ENCODE data around the gene ZNF101. TPM values are rescaled to one million over a fixed set of nuclear protein-coding genes. Genes with fewer than 3 reads are reported as not detected.

The ZNF101 gene
- total and polyA plus RNA-seq, 9 of the 15 experiments (the other 6 are each of a cell fraction or from before 2014, with no cell fraction given) = 9.6 to 20.3 (median 12.4) TPM

DNA sequence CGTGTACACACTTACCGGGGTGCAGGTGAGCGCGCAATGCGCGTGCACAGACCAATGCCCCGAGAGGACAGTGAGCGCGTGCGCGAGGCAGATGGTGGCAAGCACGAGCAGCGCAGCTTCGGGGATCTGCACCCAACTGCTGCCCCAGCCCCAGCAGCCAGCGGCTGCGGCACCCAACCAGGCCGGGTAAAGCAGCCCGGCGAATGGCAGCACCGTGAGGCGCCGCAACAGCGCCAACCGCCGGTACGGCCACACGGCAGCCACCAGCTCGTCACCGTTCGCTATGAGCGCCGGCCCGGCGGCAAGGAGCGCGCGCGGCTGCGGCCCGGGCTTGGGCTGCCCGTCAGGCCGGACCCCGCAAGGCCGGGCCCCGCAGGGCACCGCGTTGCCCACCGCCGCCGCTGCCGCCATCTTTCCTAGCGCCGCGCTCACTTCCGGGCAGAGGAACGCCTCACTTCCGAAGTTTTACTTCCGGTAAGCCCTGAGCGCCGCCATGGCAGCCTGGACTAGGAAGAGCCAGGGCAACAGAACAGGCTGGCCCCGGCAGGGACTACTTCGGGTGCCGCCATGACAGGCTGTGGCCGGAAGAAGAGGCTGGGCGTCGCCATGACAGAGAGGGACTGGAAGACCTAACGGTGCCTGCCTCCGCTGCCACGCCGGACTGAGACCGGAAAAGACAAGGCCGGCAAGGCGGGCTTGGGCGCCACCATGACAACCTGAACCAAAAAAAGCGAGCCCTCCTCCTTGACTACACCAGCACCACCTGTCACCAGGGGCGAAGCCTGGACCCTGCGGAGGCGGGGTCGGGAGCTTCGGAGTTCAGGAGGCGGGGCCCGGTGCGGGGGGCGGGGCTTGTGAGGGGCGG, 5.2 kb upstream of the ZNF101 start, which contains the start of gene ATP13A1 (continued):
- TF ChIP-seq, protein P1, sequence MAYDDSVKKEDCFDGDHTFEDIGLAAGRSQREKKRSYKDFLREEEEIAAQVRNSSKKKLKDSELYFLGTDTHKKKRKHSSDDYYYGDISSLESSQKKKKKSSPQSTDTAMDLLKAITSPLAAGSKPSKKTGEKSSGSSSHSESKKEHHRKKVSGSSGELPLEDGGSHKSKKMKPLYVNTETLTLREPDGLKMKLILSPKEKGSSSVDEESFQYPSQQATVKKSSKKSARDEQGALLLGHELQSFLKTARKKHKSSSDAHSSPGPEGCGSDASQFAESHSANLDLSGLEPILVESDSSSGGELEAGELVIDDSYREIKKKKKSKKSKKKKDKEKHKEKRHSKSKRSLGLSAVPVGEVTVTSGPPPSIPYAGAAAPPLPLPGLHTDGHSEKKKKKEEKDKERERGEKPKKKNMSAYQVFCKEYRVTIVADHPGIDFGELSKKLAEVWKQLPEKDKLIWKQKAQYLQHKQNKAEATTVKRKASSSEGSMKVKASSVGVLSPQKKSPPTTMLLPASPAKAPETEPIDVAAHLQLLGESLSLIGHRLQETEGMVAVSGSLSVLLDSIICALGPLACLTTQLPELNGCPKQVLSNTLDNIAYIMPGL (CRISPR knock-in tag; IDR thresholded peaks at IDR 0.05) = peak; percentile 58; the same call in 1 of the 2 replicates
- TF ChIP-seq ZNF785 (CRISPR knock-in tag; IDR thresholded peaks at IDR 0.05) = no peak
- TF ChIP-seq PHB (CRISPR knock-in tag; IDR thresholded peaks at IDR 0.05) = no peak
- TF ChIP-seq ZNF584 (CRISPR knock-in tag; IDR thresholded peaks at IDR 0.05; ENCODE audit: low read depth) = peak; percentile 44; the same call in 1 of the 2 replicates
- peak; percentile 98 for TF ChIP-seq ELF1 (tag; IDR thresholded peaks at IDR 0.05)
- TF ChIP-seq ZNF134 (CRISPR knock-in tag; conservative IDR thresholded peaks at IDR 0.05) = peak; percentile 61; the same call in 1 of the 2 replicates
- TF ChIP-seq RFX1 (IDR thresholded peaks at IDR 0.05) = peak; percentile 87
- no peak for TF ChIP-seq TRIM28 (IDR thresholded peaks at IDR 0.05)
- TF ChIP-seq, protein P2, sequence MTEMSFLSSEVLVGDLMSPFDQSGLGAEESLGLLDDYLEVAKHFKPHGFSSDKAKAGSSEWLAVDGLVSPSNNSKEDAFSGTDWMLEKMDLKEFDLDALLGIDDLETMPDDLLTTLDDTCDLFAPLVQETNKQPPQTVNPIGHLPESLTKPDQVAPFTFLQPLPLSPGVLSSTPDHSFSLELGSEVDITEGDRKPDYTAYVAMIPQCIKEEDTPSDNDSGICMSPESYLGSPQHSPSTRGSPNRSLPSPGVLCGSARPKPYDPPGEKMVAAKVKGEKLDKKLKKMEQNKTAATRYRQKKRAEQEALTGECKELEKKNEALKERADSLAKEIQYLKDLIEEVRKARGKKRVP (CRISPR knock-in tag; IDR thresholded peaks at IDR 0.05) = peak; percentile 66; the same call in 1 of the 2 replicates
- no peak for TF ChIP-seq FOXA1 (IDR thresholded peaks at IDR 0.05; ENCODE audit: borderline replicate concordance)
- peak; percentile 26; the same call in 1 of the 2 replicates for TF ChIP-seq ZBTB17 (CRISPR knock-in tag; IDR thresholded peaks at IDR 0.05)
- peak; percentile 99 for TF ChIP-seq GABPA (tag; conservative IDR thresholded peaks at IDR 0.05; ENCODE audit: low read depth)
- peak; percentile 92 for TF ChIP-seq SIN3B (IDR thresholded peaks at IDR 0.05; ENCODE audit: low read depth)
- TF ChIP-seq, protein P3, sequence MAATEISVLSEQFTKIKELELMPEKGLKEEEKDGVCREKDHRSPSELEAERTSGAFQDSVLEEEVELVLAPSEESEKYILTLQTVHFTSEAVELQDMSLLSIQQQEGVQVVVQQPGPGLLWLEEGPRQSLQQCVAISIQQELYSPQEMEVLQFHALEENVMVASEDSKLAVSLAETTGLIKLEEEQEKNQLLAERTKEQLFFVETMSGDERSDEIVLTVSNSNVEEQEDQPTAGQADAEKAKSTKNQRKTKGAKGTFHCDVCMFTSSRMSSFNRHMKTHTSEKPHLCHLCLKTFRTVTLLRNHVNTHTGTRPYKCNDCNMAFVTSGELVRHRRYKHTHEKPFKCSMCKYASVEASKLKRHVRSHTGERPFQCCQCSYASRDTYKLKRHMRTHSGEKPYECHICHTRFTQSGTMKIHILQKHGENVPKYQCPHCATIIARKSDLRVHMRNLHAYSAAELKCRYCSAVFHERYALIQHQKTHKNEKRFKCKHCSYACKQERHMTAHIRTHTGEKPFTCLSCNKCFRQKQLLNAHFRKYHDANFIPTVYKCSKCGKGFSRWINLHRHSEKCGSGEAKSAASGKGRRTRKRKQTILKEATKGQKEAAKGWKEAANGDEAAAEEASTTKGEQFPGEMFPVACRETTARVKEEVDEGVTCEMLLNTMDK (IDR thresholded peaks at IDR 0.05; ENCODE audit: borderline replicate concordance, insufficient read depth, low read depth, low read length, poor library complexity, severe bottlenecking) = peak; percentile 13
- peak in 1 of 2 experiments; percentile 81 for TF ChIP-seq NONO (IDR thresholded peaks at IDR 0.05; ENCODE audit: low read depth in 2 of 2, low read length in 1 of 2)
- no peak for TF ChIP-seq RBM25 (IDR thresholded peaks at IDR 0.05; ENCODE audit: low read depth, low read length, severe bottlenecking)
- TF ChIP-seq ZNF12 (CRISPR knock-in tag; IDR thresholded peaks at IDR 0.05) = 0 out of 2 replicates have a peak, but pooled peaks have one; percentile 60
- TF ChIP-seq CBFA2T2 (conservative IDR thresholded peaks at IDR 0.05) = no peak
- TF ChIP-seq SAP30 (IDR thresholded peaks at IDR 0.05; ENCODE audit: borderline replicate concordance, insufficient read depth, low read depth, low read length, poor library complexity, severe bottlenecking) = peak; percentile 88
- peak; percentile 79; the same call in 1 of the 2 replicates for TF ChIP-seq KLF1 (tag; IDR thresholded peaks at IDR 0.05)
- TF ChIP-seq ZFP1 (CRISPR knock-in tag; IDR thresholded peaks at IDR 0.05) = no peak
- TF ChIP-seq, protein P4, sequence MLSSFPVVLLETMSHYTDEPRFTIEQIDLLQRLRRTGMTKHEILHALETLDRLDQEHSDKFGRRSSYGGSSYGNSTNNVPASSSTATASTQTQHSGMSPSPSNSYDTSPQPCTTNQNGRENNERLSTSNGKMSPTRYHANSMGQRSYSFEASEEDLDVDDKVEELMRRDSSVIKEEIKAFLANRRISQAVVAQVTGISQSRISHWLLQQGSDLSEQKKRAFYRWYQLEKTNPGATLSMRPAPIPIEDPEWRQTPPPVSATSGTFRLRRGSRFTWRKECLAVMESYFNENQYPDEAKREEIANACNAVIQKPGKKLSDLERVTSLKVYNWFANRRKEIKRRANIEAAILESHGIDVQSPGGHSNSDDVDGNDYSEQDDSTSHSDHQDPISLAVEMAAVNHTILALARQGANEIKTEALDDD (IDR thresholded peaks at IDR 0.05) = no peak
- TF ChIP-seq ETV1 (tag; conservative IDR thresholded peaks at IDR 0.05; ENCODE audit: low read depth) = peak; percentile 95
